ENCODE data around the gene ZNF14.

- TF ChIP-seq SUZ12 (IDR thresholded peaks at IDR 0.05; ENCODE audit: extremely low read depth, insufficient read depth, insufficient read length) (no peak), YY1 (IDR thresholded peaks at IDR 0.05; ENCODE audit: insufficient read depth, insufficient read length) (no peak)
Measured at GRCh38 chr19:19721896-19722295, 11.0 kb downstream of the ZNF14 start.

Data from NT2/D1 (cell line).